ENCODE data around the gene PHF14.

- no peak for TF ChIP-seq POLR2A (IDR thresholded peaks at IDR 0.05; ENCODE audit: low read length)
- no peak for TF ChIP-seq GATA1 (IDR thresholded peaks at IDR 0.05; ENCODE audit: low read depth, low read length)
Observed at GRCh38 chr7:10952588-10952987, 21.1 kb upstream of the PHF14 start.
